DOHH2 (cell line): ENCODE results near the gene DCAF4L1.

Experiments
- EZH2phosphoT487 ChIP-seq: fragments of 200-600 bp; sonication (generic); IDR thresholded peaks from 2 replicates; pipeline ENCODE4 v1.6.1; 2017; ENCODE audit warnings: borderline replicate concordance, mild to moderate bottlenecking, antibody characterized with exemption, low read length, moderate library complexity, mixed read lengths
- TF ChIP-seq, protein P1 (sequence below): fragments of 200-600 bp; sonication (generic); IDR thresholded peaks from one replicate; pipeline ENCODE4 v1.5.1; 2014; ENCODE audit warnings: antibody characterized with exemption, mild to moderate bottlenecking, low read depth, low read length; ENCODE audit not compliant: poor library complexity, severe bottlenecking

DNA sequence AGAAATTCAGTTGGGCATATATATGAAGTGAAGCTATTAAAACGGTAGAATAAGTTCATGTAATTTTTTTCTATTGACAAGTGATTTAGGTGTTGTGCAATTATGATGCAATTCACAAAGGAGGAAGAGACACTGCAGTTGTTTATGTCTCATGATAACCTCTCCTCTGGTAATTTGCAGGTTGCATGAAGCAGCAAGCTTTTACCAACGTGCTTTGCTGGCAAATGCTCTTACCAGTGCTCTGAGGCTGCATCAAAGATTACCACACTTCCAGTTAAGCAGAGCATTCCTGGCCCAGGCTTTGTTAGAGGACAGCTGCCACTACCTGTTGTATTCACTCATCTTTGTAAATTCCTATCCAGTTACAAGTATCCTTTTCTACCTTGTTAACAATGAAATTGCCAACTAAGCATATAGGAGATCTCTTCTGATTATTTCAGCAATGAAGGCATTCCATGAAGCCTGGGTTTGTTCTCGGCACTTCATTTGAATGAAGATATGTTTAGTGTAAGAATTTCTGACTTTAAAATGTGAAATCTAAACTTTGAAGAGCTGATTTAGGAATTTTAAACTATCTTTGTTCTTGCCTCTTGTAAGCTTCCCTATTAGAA is 42.4 kb upstream of the DCAF4L1 start:
- TF ChIP-seq, protein P1, sequence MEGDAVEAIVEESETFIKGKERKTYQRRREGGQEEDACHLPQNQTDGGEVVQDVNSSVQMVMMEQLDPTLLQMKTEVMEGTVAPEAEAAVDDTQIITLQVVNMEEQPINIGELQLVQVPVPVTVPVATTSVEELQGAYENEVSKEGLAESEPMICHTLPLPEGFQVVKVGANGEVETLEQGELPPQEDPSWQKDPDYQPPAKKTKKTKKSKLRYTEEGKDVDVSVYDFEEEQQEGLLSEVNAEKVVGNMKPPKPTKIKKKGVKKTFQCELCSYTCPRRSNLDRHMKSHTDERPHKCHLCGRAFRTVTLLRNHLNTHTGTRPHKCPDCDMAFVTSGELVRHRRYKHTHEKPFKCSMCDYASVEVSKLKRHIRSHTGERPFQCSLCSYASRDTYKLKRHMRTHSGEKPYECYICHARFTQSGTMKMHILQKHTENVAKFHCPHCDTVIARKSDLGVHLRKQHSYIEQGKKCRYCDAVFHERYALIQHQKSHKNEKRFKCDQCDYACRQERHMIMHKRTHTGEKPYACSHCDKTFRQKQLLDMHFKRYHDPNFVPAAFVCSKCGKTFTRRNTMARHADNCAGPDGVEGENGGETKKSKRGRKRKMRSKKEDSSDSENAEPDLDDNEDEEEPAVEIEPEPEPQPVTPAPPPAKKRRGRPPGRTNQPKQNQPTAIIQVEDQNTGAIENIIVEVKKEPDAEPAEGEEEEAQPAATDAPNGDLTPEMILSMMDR, result no peak
- TF ChIP-seq EZH2phosphoT487, result no peak
